Sciatic nerve (tissue), 2 donors: ENCODE results near the gene ARHGDIG. TPM values are rescaled to one million over a fixed set of nuclear protein-coding genes. Genes with fewer than 3 reads are reported as not detected.

Experiments
- ATAC-seq: fragments of 200-7000 bp; cut with Tn5 transposase; one replicate; pipeline ENCODE4 v1.9.1; 2020; ENCODE audit warnings: mild to moderate bottlenecking, moderate library complexity
- DNase-seq: peaks from one replicate; pipeline ENCODE4 v3.0.0-alpha.2; 2020; ENCODE audit warnings: low spot score
- intact Hi-C: fragments of 100-400 bp; cut with DNase I; formaldehyde crosslinking; loops from one replicate; pipeline ENCODE4 v1.14.2; 2022
- total RNA-seq: library from RNA; stranded (reverse); fragmentation: NEBNext Ultra II Directional; extraction: Animal tissue kit (Norgen Biotek cat#: 25700); gene quantifications from one replicate; pipeline ENCODE4 v1.2.1, GENCODE V29; 2021
- donor health status: DM: no; HTN: no; CAD: no.
- donor health status: DM: no; HTN: no; CAD: no.

ARHGDIG gene
- total RNA-seq, 1 donor from 2014 or later = 0.94 TPM

GRCh38 chr16:276426-277077 is 3.8 kb upstream of the ARHGDIG start:
- peak; percentile 28 for ATAC-seq
- intact Hi-C loops = no loop called here
- DNase-seq = no peak

- DNase-seq = no peak
- intact Hi-C loops = no loop called here
- ATAC-seq = no peak
Measured at GRCh38 chr16:278863-279366, 1.5 kb upstream of the ARHGDIG start.

GRCh38 chr16:279531-279930 is 860 bp upstream of the ARHGDIG start:
- intact Hi-C loops = no loop called here
- ATAC-seq (no peak), DNase-seq (no peak)

- ATAC-seq = no peak
- DNase-seq = no peak
- intact Hi-C loops = no loop called here
Measured at GRCh38 chr16:280005-280460, 358 bp upstream of the ARHGDIG start.

- ATAC-seq (no peak), DNase-seq (no peak)
- intact Hi-C loops = no loop called here
Measured at GRCh38 chr16:280991-281659, 734 bp downstream of the ARHGDIG start.

GRCh38 chr16:281660-282255 is 1.4 kb downstream of the ARHGDIG start:
- DNase-seq = no peak
- no peak for ATAC-seq
- intact Hi-C loops = no loop called here

GRCh38 chr16:282491-282890 is 2.1 kb downstream of the ARHGDIG start:
- no peak for DNase-seq
- no peak for ATAC-seq
- intact Hi-C loops = no loop called here

- DNase-seq = no peak
- intact Hi-C loops = no loop called here
- no peak for ATAC-seq
Measured at GRCh38 chr16:283033-283805, 2.8 kb downstream of the ARHGDIG start, which contains the start of gene PDIA2. PDIA2 (plus strand) TSS chr16:283164; CDS start chr16:283170, 6 bp downstream.

GRCh38 chr16:284204-285120 is 4.1 kb downstream of the ARHGDIG start:
- ATAC-seq = no peak
- DNase-seq = no peak
- intact Hi-C loops = no loop called here

- ATAC-seq (no peak), DNase-seq (no peak)
- intact Hi-C loops = no loop called here
Measured at GRCh38 chr16:285146-286055, 5.0 kb downstream of the ARHGDIG start.

GRCh38 chr16:286491-287297 is 6.3 kb downstream of the ARHGDIG start:
- no peak for DNase-seq
- intact Hi-C loops = no loop called here
- no peak for ATAC-seq

GRCh38 chr16:287298-287811 is 7.0 kb downstream of the ARHGDIG start:
- no peak for DNase-seq
- ATAC-seq = no peak
- intact Hi-C loops = no loop called here

- DNase-seq (no peak), ATAC-seq (no peak)
- intact Hi-C loops = no loop called here
Measured at GRCh38 chr16:287981-288920, 7.9 kb downstream of the ARHGDIG start.

- intact Hi-C loops = no loop called here
- no peak for DNase-seq
- no peak for ATAC-seq
Measured at GRCh38 chr16:289395-289997, 9.1 kb downstream of the ARHGDIG start.
